IPS-15b (cell line): Measurements from ENCODE around the gene DRC7.

Source experiments
- H3K27me3 ChIP-seq: one replicate; pipeline ENCODE4 v1.6.1; 2013; ENCODE audit warnings: low read length; ENCODE audit not compliant: control insufficient read depth, insufficient read depth
- H3K36me3 ChIP-seq: one replicate; pipeline ENCODE4 v1.6.1; 2013; ENCODE audit warnings: low read length; ENCODE audit not compliant: control insufficient read depth, insufficient read depth
- H3K4me1 ChIP-seq: one replicate; pipeline ENCODE4 v1.6.1; 2013; ENCODE audit warnings: mild to moderate bottlenecking, low read length; ENCODE audit not compliant: control insufficient read depth, insufficient read depth
- H3K4me3 ChIP-seq: one replicate; pipeline ENCODE4 v1.5.1; 2013; ENCODE audit warnings: low read depth, low read length
- H3K9ac ChIP-seq: one replicate; pipeline ENCODE4 v1.6.1; 2013; ENCODE audit warnings: low read depth, mild to moderate bottlenecking, low read length
- H3K9me3 ChIP-seq: one replicate; pipeline ENCODE4 v1.6.1; 2013; ENCODE audit warnings: mild to moderate bottlenecking, low read length; ENCODE audit not compliant: control insufficient read depth, insufficient read depth

Gene DRC7

GRCh38 chr16:57651344-57652333, 43.0 kb upstream of the DRC7 start:
- no peaks in the 10 kb centered on the region for H3K9me3 ChIP-seq
- no peaks in the 10 kb centered on the region for H3K27me3 ChIP-seq
- H3K4me1 ChIP-seq = no peaks in the 10 kb centered on the region
- no peaks in the 10 kb centered on the region for H3K36me3 ChIP-seq
- H3K9ac ChIP-seq = no peak overlapping the region
- no peak overlapping the region for H3K4me3 ChIP-seq

GRCh38 chr16:57652695-57653471, 41.7 kb upstream of the DRC7 start:
- Histone ChIP-seq H3K9ac (no peak overlapping the region), H3K4me1 (no peaks in the 10 kb centered on the region), H3K36me3 (no peaks in the 10 kb centered on the region), H3K9me3 (no peaks in the 10 kb centered on the region), H3K27me3 (no peaks in the 10 kb centered on the region), H3K4me3 (no peak overlapping the region)

GRCh38 chr16:57653936-57654335, 40.7 kb upstream of the DRC7 start:
- Histone ChIP-seq H3K4me1 (no peaks in the 10 kb centered on the region), H3K36me3 (no peaks in the 10 kb centered on the region), H3K27me3 (no peaks in the 10 kb centered on the region), H3K4me3 (no peak overlapping the region), H3K9ac (no peak overlapping the region), H3K9me3 (no peaks in the 10 kb centered on the region)

GRCh38 chr16:57656342-57656955, 38.2 kb upstream of the DRC7 start:
- Histone ChIP-seq H3K27me3 (no peaks in the 10 kb centered on the region), H3K4me3 (no peak overlapping the region), H3K36me3 (no peaks in the 10 kb centered on the region), H3K4me1 (no peaks in the 10 kb centered on the region), H3K9ac (no peak overlapping the region), H3K9me3 (no peaks in the 10 kb centered on the region)

- H3K9me3 ChIP-seq = no peaks in the 10 kb centered on the region
- H3K4me1 ChIP-seq = no peaks in the 10 kb centered on the region
- no peak overlapping the region for H3K9ac ChIP-seq
- H3K27me3 ChIP-seq = no peaks in the 10 kb centered on the region
- H3K4me3 ChIP-seq = no peak overlapping the region
- no peaks in the 10 kb centered on the region for H3K36me3 ChIP-seq
Measured at GRCh38 chr16:57657228-57657627, 37.4 kb upstream of the DRC7 start.

- no peak overlapping the region for H3K4me3 ChIP-seq
- H3K36me3 ChIP-seq = no peaks in the 10 kb centered on the region
- H3K4me1 ChIP-seq = no peaks in the 10 kb centered on the region
- no peaks in the 10 kb centered on the region for H3K9me3 ChIP-seq
- H3K27me3 ChIP-seq = no peaks in the 10 kb centered on the region
- no peak overlapping the region for H3K9ac ChIP-seq
Measured at GRCh38 chr16:57658130-57658877, 36.3 kb upstream of the DRC7 start.

GRCh38 chr16:57658878-57659674, 35.5 kb upstream of the DRC7 start:
- Histone ChIP-seq H3K9me3 (no peaks in the 10 kb centered on the region), H3K27me3 (no peaks in the 10 kb centered on the region), H3K9ac (no peak overlapping the region), H3K4me1 (no peaks in the 10 kb centered on the region), H3K4me3 (no peak overlapping the region), H3K36me3 (no peaks in the 10 kb centered on the region)

GRCh38 chr16:57660715-57661463, 33.7 kb upstream of the DRC7 start:
- Histone ChIP-seq H3K4me1 (no peaks in the 10 kb centered on the region), H3K9me3 (no peaks in the 10 kb centered on the region), H3K27me3 (no peaks in the 10 kb centered on the region), H3K4me3 (no peak overlapping the region), H3K36me3 (no peaks in the 10 kb centered on the region), H3K9ac (no peak overlapping the region)

GRCh38 chr16:57661510-57661909, 33.1 kb upstream of the DRC7 start:
- H3K4me3 ChIP-seq = no peak overlapping the region
- no peaks in the 10 kb centered on the region for H3K27me3 ChIP-seq
- no peaks in the 10 kb centered on the region for H3K36me3 ChIP-seq
- no peaks in the 10 kb centered on the region for H3K4me1 ChIP-seq
- H3K9me3 ChIP-seq = no peaks in the 10 kb centered on the region
- no peak overlapping the region for H3K9ac ChIP-seq
